HG03442 (cell line): ENCODE data around the gene MYCBP.

Experiments used
- ATAC-seq: cut with Tn5 transposase; IDR thresholded peaks from one replicate; pipeline ENCODE4 v1.9.1; 2021; ENCODE audit warnings: mild to moderate bottlenecking, moderate library complexity; ENCODE audit not compliant: unreplicated experiment

Gene MYCBP

DNA sequence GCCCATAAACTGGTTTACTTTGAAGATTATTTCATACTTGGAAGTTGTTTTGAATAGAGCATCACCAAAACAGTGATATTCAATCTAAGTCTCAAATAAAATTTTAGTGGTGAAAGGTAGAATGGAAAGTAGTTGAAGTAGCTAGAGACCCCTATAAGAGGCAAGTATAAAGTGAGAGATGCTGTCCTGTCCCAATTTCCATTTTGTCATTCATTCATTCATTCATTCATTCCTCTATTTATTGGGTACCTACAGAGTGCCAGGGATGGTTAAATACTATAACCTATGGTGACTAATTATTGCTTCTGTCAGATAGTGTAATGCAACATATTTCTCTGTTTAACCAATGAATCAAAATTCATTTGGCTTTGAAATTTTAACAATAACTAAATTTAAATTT is 46.3 kb downstream of the MYCBP start:
- no peak for ATAC-seq

DNA sequence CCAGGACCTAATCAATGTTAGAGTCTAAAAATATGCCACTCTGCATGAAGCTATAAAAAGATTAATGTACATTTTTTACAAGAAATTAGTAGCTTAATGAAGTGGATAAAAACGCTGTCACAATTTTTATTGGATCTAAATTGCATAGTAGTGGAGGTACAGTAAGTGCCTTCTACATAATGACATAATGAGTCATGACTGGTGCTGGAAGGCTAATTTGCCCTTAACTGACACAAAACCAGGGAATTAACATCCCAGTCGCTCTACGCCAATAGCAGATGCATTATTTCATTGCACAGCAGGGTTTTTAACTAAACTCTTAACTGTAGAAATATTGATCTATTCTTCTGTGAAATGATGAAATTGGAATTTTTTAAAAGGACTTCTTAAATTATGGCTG is 46.9 kb downstream of the MYCBP start:
- no peak for ATAC-seq

DNA sequence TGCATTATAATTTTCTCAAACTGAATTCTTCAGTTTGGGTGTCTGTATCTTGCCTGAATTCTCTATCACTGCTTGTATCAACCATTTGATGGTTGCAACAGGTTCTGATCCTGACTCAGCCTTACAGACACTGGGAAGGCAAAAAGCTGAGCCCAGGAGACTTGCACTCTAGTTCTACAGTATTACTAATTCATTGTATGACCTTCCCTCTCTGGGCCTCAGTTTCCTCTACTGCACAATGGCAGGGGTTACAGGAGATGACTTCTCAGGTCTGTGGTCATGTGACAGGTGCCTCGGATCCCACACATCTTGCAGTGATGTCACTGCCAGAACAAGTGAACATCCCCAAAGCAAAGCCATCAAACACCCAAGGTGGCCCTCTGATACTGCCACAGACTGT is 52.3 kb downstream of the MYCBP start:
- ATAC-seq: no peak

DNA sequence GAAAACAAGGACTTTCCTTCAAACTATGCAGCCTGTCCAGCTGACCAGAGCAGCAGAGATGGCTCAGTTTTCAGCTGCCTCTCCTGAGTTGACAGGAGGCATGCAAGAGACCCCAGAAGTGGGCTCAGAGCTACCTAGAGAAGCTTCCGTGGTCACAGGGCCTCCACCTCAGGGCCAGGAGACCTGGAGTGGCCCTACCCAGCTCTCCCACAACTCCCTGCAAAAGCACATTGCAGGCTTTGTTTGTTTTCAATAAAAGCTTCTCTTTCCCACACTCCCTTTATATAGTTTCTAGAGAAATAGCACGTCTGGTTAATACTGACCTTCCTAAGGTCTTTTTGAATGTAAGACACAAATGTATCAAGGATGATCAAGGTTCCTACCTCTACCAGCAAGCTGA is 53.6 kb downstream of the MYCBP start:
- ATAC-seq: no peak

DNA sequence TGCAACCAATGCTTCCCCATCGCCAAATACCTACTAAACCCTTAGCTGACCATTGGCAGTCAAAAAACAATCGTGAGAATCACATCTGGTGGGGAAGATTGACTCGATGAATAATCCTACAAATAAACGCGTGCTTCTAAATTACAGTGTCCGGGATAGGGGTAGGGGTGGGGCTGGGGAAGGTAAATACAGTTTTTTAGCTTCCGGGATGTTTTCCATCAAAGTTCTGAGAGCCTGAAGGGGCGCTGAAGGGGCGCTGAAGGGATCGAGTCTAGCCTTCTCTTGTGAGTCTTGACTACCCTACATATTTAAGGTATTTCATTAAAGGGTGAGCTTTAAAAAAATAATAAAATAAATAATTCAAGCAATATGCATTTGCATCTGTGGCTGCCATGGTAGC is 54.1 kb downstream of the MYCBP start:
- no peak for ATAC-seq

DNA sequence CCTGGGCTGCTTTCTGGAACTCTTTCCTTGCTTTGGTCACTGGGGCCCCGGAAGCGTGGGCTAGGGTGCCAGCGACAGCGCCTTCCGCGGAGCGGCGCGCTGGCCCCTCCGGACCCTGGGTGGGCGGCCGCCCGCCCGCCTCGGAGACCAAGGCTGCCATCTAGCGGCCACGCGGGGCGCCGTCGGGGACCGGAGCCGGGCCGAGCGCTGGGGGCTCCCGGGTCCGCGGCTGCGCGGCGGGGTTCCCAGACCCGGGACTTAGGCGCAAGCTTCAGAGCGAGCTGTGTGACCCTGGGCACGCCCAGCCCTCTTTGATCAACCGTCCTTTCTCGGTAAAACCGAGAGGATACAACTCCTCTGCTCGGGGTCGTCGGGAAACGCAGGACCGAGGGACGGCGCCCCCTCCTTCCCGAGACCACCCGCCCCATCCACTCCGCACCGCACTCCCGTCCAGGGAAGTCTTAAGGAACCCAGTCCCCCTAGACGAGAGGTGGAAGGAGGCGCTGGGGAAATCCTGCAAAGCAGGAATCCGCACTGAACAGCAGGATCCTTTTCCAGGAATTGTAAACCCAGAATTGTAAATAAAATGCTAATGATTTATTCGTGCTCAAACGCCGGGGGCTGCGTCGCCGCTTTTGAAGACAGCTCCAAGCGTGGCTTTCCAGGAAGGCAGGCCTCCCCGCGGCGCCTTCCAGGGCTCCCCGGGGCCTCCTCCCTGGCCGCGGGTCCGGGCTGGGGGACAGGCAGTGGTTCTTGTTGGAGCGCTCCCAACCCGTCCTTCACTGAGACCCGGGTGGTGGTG is 54.8 kb downstream of the MYCBP start:
- no peak for ATAC-seq

DNA sequence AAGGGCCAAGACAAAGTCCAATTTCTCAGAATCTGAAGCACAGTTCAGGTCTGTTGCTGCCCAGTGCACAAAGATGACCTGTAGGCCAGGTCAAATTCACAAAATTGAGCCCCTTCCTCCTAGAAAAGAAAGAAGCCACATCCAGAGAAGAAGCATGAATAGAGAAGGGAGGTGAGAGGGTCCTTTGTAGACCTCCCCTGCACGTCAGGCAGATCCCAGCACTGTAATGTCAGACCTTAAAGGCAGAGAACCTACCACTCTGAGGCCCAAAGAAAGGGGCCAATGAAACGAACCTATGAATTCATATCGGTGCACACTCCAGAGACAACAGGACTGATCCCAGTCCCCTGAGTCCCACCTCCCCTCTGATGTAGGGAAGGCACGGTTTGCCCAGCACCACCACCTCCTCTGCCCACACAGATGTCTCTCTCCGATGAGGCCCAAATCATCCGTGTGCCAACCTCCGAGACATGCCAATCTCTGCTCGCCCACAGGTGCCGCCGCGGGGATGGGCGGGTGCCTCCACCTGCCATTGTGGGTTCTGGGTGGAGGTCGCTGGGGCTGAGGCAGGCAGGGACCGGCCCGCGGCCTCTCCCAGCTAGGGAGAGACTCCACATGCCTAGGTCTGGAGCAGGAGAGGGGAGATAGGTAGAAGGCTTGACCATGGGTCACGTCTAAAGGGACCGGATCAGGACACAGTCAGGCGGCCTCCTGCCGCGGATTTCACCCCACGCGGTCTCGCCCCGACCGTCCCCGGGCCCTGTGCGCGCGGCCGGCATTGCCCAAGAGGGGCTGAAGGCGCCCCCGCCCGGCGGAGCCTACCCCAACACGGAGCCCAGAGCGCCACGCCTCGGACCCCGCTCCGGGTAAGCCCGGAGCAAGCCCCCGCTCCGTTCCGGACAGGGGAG is 55.6 kb downstream of the MYCBP start:
- ATAC-seq: no peak

DNA sequence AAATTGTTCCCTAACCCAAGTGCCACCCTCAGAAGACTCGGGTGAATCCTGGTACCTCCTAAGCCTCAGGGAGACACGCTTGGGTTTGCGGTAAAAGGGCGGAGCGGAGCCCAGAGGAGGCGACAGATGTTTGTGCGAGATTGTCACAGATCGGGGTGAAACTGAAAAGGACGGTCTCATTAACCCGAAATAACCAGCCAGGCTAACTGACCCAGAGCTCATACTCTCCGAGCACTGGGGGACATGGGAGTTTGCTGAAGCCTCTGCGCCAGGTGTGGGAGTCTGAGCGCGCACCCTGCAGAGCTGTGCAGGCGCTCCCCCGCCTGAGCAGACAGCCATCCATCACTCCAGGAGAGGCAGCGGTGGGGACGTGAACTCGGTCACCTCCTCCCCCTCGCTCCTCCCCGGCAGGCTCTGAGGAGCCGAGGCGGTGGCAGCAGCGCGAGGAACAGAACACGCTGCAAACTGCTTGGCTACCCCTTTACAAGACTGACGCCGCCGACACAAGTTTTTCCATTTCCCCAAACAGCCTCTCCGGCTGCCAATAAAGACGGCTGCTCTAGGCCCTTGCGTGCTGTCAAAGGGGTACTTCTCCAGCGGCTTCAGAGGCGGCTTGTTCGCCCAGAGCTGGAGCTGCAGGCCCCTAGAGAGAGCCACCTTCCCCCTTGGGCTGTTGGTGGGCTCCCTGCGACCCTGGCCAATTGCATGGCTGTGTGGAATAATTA is 57.1 kb downstream of the MYCBP start:
- no peak for ATAC-seq

DNA sequence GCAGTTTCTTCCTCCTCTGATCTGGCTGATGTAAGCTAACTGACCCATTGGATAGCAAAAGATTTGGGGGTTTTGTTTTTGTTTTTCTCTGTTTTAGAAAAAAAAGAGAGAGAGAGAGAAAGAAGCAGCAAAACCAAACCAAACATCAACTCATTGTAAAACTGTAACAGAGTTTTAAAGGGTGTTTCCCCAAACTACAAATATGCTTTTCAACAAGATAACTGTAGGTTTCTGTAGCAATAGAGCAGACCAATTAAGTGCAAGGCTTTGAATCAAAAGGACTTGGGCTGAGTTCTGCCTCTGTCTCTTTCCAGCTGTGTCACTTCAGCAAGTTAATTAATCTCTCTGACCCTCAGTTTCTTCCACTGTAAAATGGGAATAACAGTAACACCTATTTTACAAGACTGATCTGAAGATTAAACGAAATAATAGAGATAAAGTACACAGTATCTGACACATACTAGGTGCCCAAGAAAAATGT is 58.1 kb downstream of the MYCBP start:
- ATAC-seq: no peak

DNA sequence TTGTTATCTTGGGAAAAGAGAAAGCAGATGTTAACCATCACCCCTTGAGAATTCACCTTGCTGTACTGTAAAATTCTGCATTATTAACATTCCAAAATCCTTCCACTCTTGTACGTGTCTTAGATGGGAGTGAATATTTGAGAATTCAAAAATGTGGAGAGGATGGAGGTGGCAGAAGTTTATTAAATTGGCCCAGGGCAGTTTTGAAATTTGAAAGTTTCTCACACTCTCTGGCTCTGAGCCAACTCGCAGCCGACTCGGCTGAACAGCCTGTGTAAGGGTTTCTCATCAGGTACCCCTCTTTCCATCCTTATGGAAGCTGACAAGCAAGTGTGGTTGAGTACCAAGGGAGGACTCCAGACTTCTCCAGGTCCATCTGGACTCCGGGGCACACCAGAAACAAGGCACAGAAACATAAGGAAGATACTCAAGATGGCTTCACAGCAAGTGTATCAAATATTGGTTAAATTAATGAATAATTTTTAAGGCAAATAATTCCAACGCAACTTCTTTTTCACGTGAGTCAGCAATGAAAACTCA is 58.6 kb downstream of the MYCBP start:
- no peak for ATAC-seq

DNA sequence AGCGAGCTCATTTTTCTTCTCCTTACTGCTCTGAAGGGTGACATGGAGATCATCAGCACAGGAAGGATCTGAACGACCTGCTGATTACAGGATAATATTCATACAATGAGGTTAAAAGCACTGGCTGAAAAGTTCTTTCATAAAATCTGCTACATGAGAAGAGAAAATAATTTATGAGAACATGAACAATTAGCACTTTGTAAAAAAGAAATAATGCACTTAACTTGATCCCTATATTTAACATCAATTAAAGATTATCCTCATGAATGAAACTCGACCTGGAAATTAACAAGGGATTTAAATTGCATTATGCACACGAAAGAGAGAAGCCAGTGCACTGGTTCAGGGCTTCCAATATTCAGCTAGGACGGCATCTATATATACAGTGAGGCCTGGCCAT is 60.2 kb downstream of the MYCBP start:
- ATAC-seq: no peak
